Hematopoietic multipotent progenitor cell (in vitro differentiated cells): ENCODE results near the gene ZNF331. TPM values are rescaled to one million over a fixed set of nuclear protein-coding genes. Genes with fewer than 3 reads are reported as not detected.

Source experiments
- DNase-seq, 3 donors: peaks; one replicate each; pipeline ENCODE4 v3.0.0-alpha.2; 2011 to 2015; ENCODE audit warnings: low read depth in 2 of 3, low spot score in 2 of 3
- total RNA-seq: library from RNA; depleted of rRNA; stranded (reverse); fragments of >200 nt; gene quantifications from one replicate; pipeline ENCODE4 v1.2.3, GENCODE V29; 2012

The ZNF331 gene
- total RNA-seq, 1 donor: 12.4 TPM

DNA sequence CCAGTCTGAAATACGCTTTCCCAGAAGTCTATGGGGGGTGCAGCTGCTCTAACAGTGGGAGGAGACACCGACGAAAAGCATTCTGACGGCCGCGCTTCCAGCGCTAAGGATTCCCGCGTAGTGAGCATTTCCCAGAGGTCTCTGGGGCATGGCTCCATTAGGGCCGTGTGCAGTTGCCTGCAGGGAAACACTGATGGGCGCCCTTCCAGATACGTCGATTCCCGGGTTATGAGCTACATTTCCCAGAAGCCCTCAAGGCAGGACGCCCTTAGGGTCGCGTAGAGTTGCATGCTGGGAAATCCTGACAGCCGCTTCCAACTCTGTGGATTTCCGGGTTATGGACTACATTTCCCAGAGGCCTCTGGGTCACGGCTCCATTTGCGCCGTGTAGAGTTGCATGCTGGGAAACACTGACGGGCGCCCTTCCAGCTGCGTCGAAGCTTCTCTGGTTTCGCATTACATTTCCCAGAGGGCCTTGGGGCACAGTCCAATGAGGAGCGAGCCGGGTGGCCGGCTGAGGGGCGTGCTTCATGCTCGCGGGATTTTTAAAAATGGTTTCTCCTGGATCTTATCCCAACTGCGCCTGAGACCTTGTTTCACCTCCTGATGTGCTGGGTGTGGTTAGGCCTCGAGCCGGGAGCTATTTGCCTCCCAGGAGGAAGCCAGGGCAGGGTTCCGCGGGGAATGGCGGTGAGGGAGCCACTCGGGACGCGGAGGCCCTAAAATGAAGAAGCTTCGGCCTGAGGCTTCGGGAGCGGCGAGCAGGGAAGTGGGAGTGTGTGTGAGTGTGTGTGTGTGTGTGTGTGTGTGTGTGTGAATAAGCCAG, 17.2 kb upstream of the ZNF331 start:
- peak; percentile 71 to 98 (median 98) for DNase-seq

DNA sequence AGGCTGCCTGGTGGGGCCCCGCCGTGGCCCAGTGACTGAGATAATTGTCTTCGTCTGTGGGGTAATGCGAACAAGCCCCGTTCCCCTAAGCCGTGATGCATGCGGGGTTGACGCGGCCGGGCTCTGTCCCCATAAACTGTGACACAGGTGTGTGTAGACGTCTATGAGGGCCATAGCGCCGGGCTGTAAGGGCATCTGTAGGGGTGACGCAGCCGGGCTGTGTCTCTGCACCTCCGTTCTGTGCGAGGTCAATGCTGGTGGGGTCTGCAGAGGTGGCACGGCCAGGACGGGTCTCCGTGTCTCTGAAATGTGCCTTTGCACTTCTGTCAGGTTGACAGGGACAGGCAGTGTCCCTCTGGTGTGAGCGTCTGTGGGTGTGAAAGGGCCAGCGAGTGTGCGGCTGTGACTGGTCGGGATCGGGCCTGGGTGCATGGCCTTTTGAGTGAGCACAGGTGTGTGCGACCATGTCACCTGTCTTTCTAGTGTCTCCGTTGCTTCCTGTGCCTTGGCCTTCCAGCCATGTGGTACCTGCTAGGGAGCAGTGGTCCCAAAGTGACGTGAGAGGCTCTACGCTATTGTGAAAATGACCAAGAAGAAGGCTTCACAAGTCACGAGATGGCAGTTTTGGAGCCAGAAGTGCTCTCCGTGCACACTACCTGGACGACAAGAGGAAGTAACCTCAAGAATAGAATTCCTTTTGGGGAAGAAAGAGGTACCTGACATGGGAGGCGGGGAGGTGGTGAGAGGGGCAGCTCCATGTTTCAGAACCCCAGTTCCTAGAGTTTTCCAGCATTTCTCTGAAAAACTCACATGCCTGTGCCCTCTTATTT, 16.4 kb upstream of the ZNF331 start:
- no peak for DNase-seq

DNA sequence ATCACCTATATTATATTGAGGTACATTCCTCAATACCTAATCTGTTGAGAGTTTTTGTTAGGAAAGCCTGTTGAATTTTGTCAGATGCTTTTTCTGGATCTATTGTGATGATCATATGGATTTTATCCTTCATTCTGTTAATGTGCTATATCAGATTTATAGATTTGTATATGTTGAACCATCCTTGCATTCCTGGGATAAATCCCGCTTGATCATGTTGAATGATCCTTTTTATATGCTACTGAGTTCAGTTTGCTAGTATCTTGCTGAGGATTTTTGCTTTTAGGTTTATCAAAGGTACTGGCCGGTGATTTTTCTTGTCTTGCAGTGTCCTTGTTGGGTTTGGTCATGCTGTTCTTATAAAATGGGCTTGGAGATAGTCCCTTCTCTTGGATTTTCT, 12.0 kb upstream of the ZNF331 start:
- no peak for DNase-seq

DNA sequence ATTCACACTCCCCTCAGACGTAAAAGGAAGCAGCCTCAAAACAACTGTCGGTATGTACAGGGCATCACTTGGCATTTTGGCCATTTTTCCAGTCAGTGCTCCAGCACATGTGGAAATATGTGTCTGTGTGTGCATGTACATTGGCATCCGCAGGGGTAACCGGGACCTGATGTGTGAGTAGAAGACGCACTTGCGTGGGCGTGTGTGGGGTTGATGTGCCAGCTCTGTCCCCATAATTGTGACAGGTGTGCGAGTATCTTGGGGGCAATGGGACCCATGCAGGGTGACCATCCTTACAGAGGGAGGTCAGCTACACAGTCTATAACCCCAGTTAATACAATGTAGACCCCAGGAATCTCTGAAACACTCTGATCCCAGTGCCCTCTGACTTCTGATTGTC, 7.3 kb upstream of the ZNF331 start:
- no peak for DNase-seq

DNA sequence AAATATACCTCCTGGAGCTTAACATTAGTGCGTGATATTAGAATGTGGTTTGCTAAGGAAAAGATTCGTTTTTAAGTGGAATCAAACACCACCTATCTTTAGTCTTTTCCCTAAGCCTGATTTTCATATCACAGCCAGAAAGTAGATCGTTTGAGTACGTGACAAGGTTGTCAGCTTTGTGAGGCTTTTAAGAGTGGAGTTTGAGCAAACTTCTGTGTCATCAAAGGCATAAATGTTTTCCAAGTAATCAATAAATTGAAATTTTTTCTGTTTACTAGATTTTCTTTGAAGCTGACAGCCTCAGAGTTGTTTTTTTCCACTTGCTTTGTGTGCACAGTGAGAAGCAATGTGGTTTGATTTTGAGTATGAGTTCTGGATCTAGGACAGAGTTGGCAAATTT, 6.5 kb upstream of the ZNF331 start:
- DNase-seq: no peak

DNA sequence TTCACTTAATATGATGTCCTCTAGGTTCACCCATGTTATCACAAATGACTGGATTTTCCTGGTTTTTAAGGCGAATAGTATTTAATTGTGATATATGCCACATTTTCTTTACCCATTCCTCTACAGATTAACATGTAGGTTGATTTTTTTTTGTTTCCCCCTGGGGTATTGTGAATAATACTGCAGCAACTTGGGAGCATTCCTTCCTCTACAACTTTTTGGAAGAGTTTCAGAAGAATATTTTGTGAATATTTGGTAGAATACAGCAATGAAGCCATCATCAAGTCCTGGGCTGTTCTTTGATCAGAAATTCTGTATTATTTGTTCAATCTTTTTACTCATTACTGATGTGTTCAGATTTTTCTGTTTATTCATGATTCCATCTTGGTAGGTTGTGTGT, 5.6 kb upstream of the ZNF331 start:
- no peak for DNase-seq

DNA sequence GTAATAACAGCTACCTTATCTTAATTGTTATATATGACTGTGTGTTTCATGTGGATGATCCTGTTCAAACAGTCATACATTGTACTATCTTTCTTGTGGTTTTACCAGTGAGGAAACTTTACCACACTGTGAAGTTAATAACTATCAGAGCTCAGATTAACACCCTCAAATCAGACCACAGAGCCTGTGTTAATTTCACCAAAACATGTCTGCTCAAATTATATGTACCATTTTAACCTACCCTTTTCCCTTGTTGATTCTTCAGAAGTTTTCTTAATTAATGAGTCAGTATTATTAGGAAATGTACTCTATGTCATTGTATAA, 1.8 kb upstream of the ZNF331 start:
- no peak for DNase-seq

DNA sequence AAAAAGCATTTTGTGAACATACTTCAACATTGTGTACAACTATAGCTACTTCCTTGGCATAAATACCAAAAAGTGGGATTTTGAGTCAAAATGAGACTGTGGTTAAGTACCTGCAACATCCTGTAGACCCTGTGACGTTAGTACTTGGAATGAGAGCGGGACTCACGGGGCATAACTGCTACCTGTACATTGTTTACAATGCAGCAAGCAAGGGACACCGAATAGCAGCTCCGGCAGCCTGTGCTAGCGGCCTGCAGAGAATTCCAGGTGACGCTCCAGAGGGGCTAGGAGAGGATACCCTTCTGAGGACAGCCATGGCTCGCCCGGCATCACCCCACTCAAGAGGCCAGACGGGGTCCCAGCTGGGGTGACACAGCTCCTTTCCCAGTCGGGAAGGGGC, 824 bp upstream of the ZNF331 start:
- no peak for DNase-seq

DNA sequence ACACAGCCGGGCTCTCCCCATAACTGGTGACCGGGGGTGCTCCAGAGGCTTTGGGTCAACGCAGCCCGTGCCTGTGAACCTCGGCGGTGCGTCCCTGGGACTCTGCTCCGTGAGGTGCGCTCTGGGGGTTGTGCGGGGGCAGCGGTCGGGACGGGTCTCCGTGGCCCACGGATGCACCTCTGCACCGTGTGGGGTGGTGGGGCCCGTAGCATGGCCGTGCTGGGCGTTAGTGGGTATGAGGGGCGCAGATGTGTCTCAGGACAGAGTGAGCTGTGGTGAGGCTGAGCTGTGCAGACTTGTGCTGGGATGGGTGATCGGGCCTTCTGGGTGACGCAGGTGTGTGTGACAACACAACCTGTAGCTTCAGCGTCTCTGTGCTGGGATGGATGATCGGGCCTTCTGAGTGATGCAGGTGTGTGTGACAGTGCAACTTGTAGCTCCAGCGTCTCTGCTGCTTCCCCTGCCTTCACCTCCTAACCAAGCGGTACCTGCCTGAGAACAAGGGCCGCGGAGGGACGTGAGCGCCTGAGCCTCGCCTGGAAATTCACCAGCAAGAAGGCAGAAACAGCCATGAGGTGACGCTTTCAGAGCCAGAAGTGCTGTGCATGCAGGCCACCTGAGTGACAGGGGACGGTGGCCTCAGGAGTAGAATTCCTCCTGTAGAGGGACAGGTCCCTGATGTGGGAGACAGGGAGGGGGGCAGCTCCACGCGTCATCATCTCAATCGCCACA, 599 bp downstream of the ZNF331 start:
- DNase-seq: no peak

DNA sequence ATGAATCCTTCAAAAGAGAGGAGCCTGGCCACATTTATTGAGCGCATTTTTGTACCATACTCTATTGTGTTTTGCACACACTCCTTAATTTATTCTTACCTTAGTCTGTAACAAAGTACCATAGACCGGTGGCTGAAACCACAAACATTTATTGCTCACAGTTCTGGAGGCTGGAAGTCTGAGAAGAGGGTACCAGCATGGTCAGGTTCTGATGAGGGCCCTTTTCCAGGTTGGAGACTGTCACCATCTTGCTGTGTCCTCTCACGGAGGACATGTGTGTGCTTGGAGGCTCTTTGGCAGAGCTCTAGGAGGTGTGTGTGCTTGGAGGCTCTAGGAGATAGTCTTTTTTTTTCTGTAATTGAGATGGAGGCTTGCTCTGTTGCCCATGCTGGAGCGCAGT, 2.1 kb downstream of the ZNF331 start:
- DNase-seq: no peak

DNA sequence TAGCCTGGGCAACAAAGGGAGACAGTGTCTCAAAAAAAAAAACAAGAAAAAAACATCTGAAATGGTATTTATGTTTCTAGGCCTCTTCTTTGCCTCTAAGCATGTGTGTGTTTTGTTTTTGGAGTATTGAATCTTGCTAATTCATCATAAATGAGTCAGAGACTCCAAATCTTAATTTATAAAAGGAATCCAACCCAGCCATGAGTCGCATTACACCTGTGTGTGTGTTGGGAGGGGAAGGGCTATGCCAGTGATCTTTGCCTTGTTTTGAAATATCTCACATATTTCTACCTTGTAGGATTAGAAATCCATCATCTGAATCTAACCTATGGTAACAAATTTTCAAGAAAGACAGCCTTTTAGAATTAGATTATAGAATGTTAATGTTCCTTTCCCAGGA, 4.0 kb downstream of the ZNF331 start:
- no peak for DNase-seq

DNA sequence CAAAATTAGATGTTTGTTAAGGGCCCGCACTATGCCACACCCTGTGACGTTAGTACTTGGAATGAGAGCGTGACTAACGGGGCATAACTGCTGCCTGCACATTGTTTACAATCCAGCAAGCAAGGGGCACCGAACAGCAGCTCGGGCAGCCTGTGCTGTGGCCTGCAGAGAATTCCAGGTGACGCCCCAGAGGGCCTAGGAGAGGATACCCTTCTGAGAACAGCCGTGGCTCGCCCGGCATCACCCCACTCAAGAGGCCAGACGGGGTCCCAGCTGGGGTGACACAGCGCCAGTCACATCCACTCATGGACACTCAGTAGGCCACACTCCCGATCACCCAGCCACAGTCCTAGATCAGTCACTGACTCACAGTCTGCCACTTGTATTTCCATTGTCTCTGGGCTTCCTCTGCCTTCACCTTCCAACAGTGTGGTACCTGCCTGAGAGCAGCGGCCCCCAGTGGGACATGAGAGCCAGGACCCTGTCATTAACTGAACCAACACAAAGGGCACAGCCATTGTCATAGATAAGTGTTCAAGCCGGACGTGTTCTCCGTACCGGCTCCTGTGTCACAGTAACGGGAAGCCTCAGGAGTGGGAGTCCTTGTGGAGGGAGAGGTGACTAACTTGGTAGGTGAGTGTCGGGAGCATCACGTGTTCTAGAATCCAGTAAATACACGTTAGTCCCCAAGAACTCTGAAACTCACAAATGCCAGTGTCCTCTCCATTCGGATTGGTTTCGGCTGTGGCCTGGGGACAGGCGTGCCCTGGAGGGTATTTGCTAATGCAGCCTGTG, 7.5 kb downstream of the ZNF331 start:
- DNase-seq: no peak

DNA sequence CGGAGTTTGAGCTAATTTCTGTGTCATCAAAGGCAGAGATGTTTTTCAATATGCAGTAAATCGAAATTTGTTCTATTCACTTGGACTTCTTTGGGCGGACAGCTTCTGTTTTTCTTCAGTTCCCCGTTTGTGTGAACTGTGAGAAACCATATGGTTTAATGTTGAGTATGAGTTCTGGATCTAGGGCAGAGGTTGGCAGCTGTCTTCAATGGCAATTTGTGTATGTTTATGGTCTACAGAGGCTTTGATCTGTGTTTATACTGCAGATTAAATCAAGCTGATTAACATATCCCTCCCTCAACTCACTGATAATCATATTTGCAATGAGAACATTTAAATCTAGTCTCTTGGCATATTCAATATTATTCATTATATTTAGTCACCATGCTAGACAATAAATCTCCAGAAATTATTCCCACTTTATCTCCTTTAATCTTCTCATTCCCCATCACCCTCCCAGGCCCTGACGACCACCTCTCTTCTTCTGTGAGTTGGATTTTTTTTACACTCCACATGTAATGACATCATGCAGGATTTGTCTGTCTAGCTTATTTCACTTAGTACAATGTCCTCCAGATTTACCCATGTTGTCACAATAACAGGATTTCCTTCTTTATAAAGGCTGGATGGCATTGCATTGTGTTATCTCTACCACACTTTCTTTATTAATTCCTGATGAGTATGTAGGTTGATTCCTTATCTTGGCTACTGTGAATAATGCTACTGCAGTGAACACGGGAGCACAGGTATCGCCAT, 9.0 kb downstream of the ZNF331 start:
- DNase-seq: no peak

DNA sequence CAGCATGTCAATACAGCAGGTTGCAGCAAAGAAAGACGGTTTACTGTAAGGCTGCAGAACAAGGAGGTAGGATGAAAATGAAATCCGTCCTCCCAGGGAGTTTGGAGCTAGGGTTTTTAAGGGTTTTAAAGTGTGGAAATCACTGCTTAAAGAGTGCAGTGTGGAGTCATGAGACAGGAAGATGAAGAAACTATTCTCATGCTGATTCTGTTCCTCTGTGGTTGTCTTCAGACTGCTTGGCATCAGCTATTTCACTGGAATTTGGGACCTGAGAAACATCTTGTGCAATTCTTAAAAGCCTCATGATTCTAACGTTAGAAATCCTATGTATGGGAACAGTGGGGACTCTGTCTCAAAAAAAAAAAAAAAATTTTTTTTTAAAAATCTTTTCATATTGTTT, 11.4 kb downstream of the ZNF331 start:
- DNase-seq: no peak

DNA sequence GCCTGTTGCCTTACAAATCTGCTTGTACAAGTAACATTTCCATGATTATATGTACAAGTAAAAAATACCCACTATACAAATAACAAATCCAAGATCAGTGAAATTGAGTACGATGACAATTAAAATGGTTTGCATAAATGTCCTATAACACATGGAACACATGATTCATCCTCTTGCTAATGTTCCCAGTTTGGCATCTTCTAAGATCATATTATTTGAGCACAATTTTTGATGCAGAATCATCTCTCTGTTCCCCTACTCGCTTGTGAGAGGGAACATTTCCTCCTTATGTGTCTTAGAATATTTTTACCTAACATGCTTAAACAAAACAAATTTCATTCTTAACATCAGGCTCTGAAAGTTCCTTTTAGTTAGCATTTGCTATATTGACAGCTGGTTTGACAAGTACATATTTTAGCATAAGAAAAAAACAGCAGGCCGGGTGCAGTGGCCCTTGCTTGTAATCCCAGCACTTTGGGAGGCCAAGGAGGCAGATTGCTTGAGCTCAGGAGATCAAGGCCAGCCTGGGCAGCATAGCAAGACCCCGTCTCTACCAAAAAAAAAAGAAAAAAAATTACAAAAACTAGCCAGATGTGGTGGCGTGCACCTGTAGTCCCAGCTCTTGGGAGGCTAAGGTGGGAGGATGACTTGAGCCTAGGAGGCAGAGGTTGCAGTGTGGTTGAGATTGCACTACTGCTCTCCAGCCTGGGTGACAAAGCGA, 14.2 kb downstream of the ZNF331 start:
- DNase-seq: no peak

DNA sequence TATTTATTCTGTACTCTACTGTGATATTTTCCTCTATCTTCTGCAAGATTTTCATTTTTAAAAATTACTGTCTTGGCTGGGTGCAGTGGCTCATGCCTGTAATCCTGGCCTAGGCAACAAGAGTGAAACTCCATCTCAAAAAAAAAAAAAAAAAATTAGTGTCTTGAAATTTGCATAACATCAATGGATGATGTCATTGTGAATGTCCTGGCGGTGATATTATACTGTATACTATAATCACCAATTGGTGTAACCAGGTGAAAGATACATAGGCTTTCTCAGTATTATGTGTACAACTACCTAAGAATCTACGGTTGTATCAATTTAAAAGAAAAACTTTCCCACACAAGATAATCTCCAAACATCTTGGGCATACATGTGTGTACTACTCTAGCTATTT, 15.2 kb downstream of the ZNF331 start:
- no peak for DNase-seq

DNA sequence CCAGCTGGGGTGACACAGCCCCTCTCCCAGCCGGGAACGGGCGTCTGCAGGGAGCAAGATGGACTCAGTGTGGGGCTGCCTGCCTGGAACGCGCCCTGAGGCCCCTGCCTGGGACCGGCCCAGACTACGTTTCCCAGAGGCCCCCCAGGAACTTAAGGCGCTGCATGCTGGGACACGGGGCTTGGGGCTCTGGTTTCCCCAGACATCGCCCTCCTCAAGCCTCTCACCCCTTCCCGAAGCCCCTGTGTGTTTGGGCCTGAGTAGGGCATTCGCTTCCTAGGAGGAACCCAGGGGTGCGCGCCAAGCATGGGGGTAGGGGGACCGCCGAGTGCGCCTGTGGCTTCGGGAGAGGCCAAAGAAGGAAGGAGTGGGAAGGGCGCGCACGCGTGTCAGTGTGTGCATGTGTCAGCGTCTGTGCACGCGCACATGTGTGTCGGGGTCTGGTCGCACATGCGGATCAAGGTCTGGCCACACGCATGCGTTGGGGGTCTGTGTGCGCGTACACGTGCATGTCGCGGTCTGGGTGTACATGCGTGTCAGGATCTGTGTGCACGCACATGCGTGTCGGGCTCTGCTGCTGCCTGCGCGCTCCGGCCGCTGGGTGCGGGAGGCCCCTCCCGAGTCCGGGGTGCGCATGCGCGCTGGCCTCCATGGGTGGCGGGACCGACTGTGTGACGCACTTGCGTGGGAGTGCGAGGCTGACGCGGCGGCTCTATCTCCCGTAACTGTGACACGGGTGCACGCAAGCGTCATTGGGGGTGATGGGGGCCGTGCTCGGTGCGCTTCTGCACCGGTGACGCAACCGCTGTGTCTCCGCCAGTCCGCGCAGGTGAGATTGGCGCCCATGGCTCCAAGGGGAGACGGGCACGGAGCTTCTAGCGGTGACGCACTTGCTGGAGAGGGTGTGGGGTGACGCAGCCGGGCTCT, 16.2 kb downstream of the ZNF331 start:
- DNase-seq: peak; percentile 88 to 91 (median 89)

DNA sequence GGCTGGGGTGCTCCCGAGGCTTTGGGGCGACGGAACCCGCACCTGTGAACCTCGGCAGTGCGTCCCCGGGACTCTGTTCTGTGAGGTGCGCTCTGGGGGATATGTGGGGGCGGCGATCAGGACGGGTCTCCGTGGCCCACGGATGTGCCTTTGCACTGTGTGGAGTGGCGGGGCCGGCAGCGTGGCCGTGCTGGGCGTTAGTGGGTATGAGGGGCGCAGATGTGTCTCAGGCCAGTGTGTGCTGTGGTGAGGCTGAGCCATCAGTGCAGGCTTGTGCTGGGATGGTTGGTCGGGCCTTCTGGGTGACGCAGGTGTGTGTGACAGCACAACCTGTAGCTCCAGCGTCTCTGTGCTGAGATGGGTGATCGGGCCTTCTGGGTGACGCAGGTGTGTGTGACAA, 16.9 kb downstream of the ZNF331 start:
- DNase-seq: no peak
